ENCODE data around the gene ARIH2. TPM values are rescaled to one million over a fixed set of nuclear protein-coding genes. Genes with fewer than 3 reads are reported as not detected.
A peak's percentile ranks its signal among the peaks of the same experiment; 100 is the strongest.

Gene ARIH2
- total RNA-seq, 4 donors from 2014 or later = 118 to 176 (median 143) TPM

DNA sequence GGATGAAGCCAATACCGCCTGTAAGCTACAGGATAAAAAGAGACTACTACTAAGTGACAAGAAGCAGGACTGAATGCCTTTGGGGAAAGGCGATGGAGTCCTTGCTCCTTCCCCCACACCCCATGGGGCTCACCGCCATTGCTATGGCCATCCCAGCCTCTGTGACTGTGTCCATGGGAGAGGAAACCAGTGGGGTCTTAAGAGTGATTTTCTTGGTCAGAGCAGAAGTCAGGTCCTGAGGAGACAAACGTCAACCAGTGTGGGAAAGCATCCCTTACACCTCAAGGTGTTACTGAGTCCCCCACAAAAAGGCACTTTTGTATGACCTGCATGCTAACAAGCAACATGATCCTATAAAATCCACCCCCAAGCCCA is 109.6 kb downstream of the ARIH2 start:
- no peak for ATAC-seq
- peak overlapping the region; percentile 70 to 86 (median 86) for H3K4me3 ChIP-seq
- intact Hi-C loops (cut with DNase I; ENCODE audit: low total_unique reads) = loop anchor here (2.0 kb wide), 2 partner anchors 37 to 109 kb away; partner anchors contain the start of genes ARIH2 and P4HTM
- TF ChIP-seq, protein P1, sequence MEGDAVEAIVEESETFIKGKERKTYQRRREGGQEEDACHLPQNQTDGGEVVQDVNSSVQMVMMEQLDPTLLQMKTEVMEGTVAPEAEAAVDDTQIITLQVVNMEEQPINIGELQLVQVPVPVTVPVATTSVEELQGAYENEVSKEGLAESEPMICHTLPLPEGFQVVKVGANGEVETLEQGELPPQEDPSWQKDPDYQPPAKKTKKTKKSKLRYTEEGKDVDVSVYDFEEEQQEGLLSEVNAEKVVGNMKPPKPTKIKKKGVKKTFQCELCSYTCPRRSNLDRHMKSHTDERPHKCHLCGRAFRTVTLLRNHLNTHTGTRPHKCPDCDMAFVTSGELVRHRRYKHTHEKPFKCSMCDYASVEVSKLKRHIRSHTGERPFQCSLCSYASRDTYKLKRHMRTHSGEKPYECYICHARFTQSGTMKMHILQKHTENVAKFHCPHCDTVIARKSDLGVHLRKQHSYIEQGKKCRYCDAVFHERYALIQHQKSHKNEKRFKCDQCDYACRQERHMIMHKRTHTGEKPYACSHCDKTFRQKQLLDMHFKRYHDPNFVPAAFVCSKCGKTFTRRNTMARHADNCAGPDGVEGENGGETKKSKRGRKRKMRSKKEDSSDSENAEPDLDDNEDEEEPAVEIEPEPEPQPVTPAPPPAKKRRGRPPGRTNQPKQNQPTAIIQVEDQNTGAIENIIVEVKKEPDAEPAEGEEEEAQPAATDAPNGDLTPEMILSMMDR (IDR thresholded peaks at IDR 0.05 in 4 of 5, conservative IDR thresholded peaks at IDR 0.05 in 1 of 5) = no peak
- no peak for TF ChIP-seq POLR2A (IDR thresholded peaks at IDR 0.05)
- no peaks in the 10 kb centered on the region for H3K9me3 ChIP-seq
- H3K27me3 ChIP-seq = no peaks in the 10 kb centered on the region
- no peak for DNase-seq
- H3K4me1 ChIP-seq = peaks cover 26 to 34% of the 10 kb centered on the region in 2 donors
- in situ Hi-C loops (cut with MboI; ENCODE audit: low sequenced_read_pairs in 4 of 4) = no loop called here
- H3K27ac ChIP-seq = peak overlapping the region; percentile 94 to 98 (median 96)
- peaks cover 0 to 82% of the 10 kb centered on the region in 2 donors for H3K36me3 ChIP-seq

GRCh38 chr3:49028673-49029562 is 110.3 kb downstream of the ARIH2 start, which contains the start of gene IMPDH2:
Gene IMPDH2, minus strand, starts transcription at chr3:49029398. Its CDS starts 48 bp downstream, at chr3:49029350.
- intact Hi-C loops (cut with DNase I; ENCODE audit: low total_unique reads) = loop anchor here (2.0 kb wide), 2 partner anchors 38 to 110 kb away; partner anchors contain the start of genes ARIH2 and P4HTM
- TF ChIP-seq, protein P1 (IDR thresholded peaks at IDR 0.05 in 4 of 5, conservative IDR thresholded peaks at IDR 0.05 in 1 of 5) = peak in 2 of 5 experiments; percentile 21 to 23
- TF ChIP-seq POLR2A (IDR thresholded peaks at IDR 0.05) = peak; percentile 98
- ATAC-seq = peak; percentile 94
- Histone ChIP-seq H3K27ac (peak within 1 kb of the TSS; percentile 94 to 98 (median 96)), H3K9me3 (no peaks in the 10 kb centered on the region), H3K27me3 (no peaks in the 10 kb centered on the region), H3K4me3 (peak within 1 kb of the TSS; percentile 70 to 86 (median 86)), H3K36me3 (peaks cover 0 to 79% of the 10 kb centered on the region in 2 donors), H3K4me1 (peaks cover 22 to 31% of the 10 kb centered on the region in 2 donors)
- in situ Hi-C loops (cut with MboI; ENCODE audit: low sequenced_read_pairs in 4 of 4) = no loop called here
- peak; percentile 83 to 92 for DNase-seq

- H3K4me1 ChIP-seq = peaks cover 22 to 25% of the 10 kb centered on the region in 2 donors
- ATAC-seq = no peak
- in situ Hi-C loops (cut with MboI; ENCODE audit: low sequenced_read_pairs in 4 of 4) (no loop called here), intact Hi-C loops (cut with DNase I; ENCODE audit: low total_unique reads) (loop anchor here (2.0 kb wide), 2 partner anchors 39 to 111 kb away; partner anchors contain the start of genes ARIH2 and P4HTM)
- H3K36me3 ChIP-seq = peaks cover 0 to 75% of the 10 kb centered on the region in 2 donors
- TF ChIP-seq POLR2A (IDR thresholded peaks at IDR 0.05) = no peak
- TF ChIP-seq, protein P1 (IDR thresholded peaks at IDR 0.05 in 4 of 5, conservative IDR thresholded peaks at IDR 0.05 in 1 of 5) = no peak
- DNase-seq = no peak
- H3K27ac ChIP-seq = peak overlapping the region; percentile 94 to 98 (median 96)
- H3K9me3 ChIP-seq = no peaks in the 10 kb centered on the region
- peak overlapping the region; percentile 20 to 86 (median 78) for H3K4me3 ChIP-seq
- H3K27me3 ChIP-seq = no peaks in the 10 kb centered on the region
Measured at GRCh38 chr3:49029563-49029884, 110.9 kb downstream of the ARIH2 start.

DNA sequence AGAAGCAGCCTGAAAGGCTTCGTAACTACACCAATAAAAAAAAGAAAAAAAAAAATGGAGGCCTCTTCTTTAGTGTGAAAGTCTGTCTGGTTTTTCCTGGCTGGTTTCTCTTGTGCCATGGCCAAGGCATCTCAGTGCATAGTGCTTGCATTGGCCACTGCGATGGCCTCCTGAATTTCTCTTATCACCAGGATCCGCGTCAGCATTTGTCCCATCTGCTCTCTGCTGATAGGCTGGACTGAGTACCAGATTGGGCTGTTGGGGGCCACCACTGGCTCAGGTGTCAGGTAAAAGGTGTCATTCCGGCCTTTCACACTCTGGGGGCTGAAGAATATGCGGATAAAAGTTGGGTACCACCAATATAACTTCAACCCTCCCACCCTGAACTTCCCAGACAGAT is 111.7 kb downstream of the ARIH2 start:
- intact Hi-C loops (cut with DNase I; ENCODE audit: low total_unique reads) = no loop called here
- Histone ChIP-seq H3K9me3 (no peaks in the 10 kb centered on the region), H3K36me3 (peaks cover 0 to 75% of the 10 kb centered on the region in 2 donors), H3K27me3 (no peaks in the 10 kb centered on the region), H3K27ac (peak overlapping the region in 3 of 4 donors; percentile 94 to 97 (median 96)), H3K4me3 (no peak overlapping the region), H3K4me1 (peaks cover 18 to 21% of the 10 kb centered on the region in 2 donors)
- DNase-seq (no peak), ATAC-seq (no peak)
- in situ Hi-C loops (cut with MboI; ENCODE audit: low sequenced_read_pairs in 4 of 4) = no loop called here
- TF ChIP-seq POLR2A (IDR thresholded peaks at IDR 0.05) = no peak
- TF ChIP-seq, protein P1 (IDR thresholded peaks at IDR 0.05 in 4 of 5, conservative IDR thresholded peaks at IDR 0.05 in 1 of 5) = no peak

Measured in gastrocnemius medialis (tissue), 4 donors.